GM23338 (cell line): Measurements from ENCODE around the gene PEPD. TPM values are rescaled to one million over a fixed set of nuclear protein-coding genes. Genes with fewer than 3 reads are reported as not detected.

Source experiments
- ATAC-seq: fragments of 200-7000 bp; cut with Tn5 transposase; 3 replicates; pipeline ENCODE4 v1.9.1; 2020
- DNase-seq: peaks from one replicate; pipeline ENCODE4 v3.0.0-alpha.2; 2015; ENCODE audit warnings: low spot score
- H2AFZ ChIP-seq: fragments of 200-600 bp; sonication (generic); 2 replicates; pipeline ENCODE4 v1.8.0; 2016; ENCODE audit warnings: antibody characterized with exemption, mild to moderate bottlenecking, moderate library complexity
- H3F3A ChIP-seq: fragments of 200-600 bp; sonication (generic); replicated peaks from 2 replicates; pipeline ENCODE4 v1.8.0; 2017; ENCODE audit warnings: antibody characterized with exemption, mixed run types, low read depth
- H3K27ac ChIP-seq: fragments of 200-600 bp; sonication (generic); 2 replicates; pipeline ENCODE4 v1.6.1; 2016; ENCODE audit warnings: low read depth
- H3K27me3 ChIP-seq: fragments of 200-600 bp; sonication (generic); 2 replicates; pipeline ENCODE4 v1.8.0; 2016; ENCODE audit warnings: mild to moderate bottlenecking, mixed run types, moderate library complexity; ENCODE audit not compliant: insufficient read depth
- H3K36me3 ChIP-seq: fragments of 200-600 bp; sonication (generic); 2 replicates; pipeline ENCODE4 v1.8.0; 2016; ENCODE audit warnings: mild to moderate bottlenecking; ENCODE audit not compliant: insufficient read depth
- H3K4me1 ChIP-seq: fragments of 200-600 bp; sonication (generic); 2 replicates; pipeline ENCODE4 v1.8.0; 2016; ENCODE audit warnings: mild to moderate bottlenecking, moderate library complexity; ENCODE audit not compliant: insufficient read depth
- H3K4me2 ChIP-seq: fragments of 200-600 bp; sonication (generic); 2 replicates; pipeline ENCODE4 v1.7.1; 2017; ENCODE audit warnings: mixed run types
- H3K4me3 ChIP-seq: fragments of 200-600 bp; sonication (generic); 2 replicates; pipeline ENCODE4 v1.6.1; 2016; ENCODE audit warnings: mixed run types
- H3K79me2 ChIP-seq: fragments of 200-600 bp; sonication (generic); replicated peaks from 2 replicates; pipeline ENCODE4 v1.8.0; 2017; ENCODE audit warnings: mild to moderate bottlenecking; ENCODE audit not compliant: insufficient read depth
- H3K9me2 ChIP-seq: fragments of 200-600 bp; sonication (generic); 2 replicates; pipeline ENCODE4 v1.8.0; 2017; ENCODE audit not compliant: insufficient read depth
- H4K20me1 ChIP-seq: fragments of 200-600 bp; sonication (generic); replicated peaks from 2 replicates; pipeline ENCODE4 v1.8.0; 2017; ENCODE audit warnings: mild to moderate bottlenecking; ENCODE audit not compliant: insufficient read depth
- H3K27ac Mint-ChIP-seq: 2 replicates; pipeline ENCODE4 v1.8.0; 2020; ENCODE audit warnings: inconsistent platforms, mild to moderate bottlenecking, moderate library complexity, mixed read lengths
- H3K27me3 Mint-ChIP-seq: 3 replicates; pipeline ENCODE4 v1.8.0; 2022; ENCODE audit warnings: low read depth, mild to moderate bottlenecking, moderate library complexity, mixed read lengths, inconsistent platforms; ENCODE audit not compliant: insufficient read depth, poor library complexity
- H3K36me3 Mint-ChIP-seq: 3 replicates; pipeline ENCODE4 v1.8.0; 2021; ENCODE audit warnings: low read depth, mild to moderate bottlenecking, inconsistent platforms, moderate library complexity, mixed read lengths
- H3K4me1 Mint-ChIP-seq: 3 replicates; pipeline ENCODE4 v1.8.0; 2020; ENCODE audit warnings: mild to moderate bottlenecking, inconsistent platforms, mixed read lengths
- H3K4me3 Mint-ChIP-seq: 3 replicates; pipeline ENCODE4 v1.8.0; 2021; ENCODE audit warnings: moderate library complexity, mild to moderate bottlenecking, inconsistent platforms, mixed read lengths
- H3K9me3 Mint-ChIP-seq: 3 replicates; pipeline ENCODE4 v1.8.0; 2020; ENCODE audit warnings: moderate library complexity, mild to moderate bottlenecking, inconsistent platforms, mixed read lengths
- CREB1 ChIP-seq: fragments of 250-450 bp; sonication (Bioruptor Pico); IDR thresholded peaks from 2 replicates; pipeline ENCODE4 v1.5.0; 2020; ENCODE audit warnings: low read depth, mild to moderate bottlenecking, moderate library complexity
- CTCF ChIP-seq, 2 experiments: fragments of 200-600 bp in 1 of 2; sonication (generic) in 1 of 2; conservative IDR thresholded peaks; 2 replicates each; pipeline versions ENCODE4 v1.5.1 to v1.6.1; 2016 to 2017; ENCODE audit warnings: antibody characterized with exemption in 2 of 2, low read depth in 2 of 2, mild to moderate bottlenecking in 2 of 2, moderate library complexity in 1 of 2
- ETS1 ChIP-seq: IDR thresholded peaks from 2 replicates; pipeline ENCODE4 v1.6.1; 2016; ENCODE audit warnings: antibody characterized with exemption
- EZH2 ChIP-seq: fragments of 200-600 bp; sonication (generic); IDR thresholded peaks from one replicate; pipeline ENCODE4 v1.8.0; 2017; ENCODE audit warnings: antibody characterized with exemption, mild to moderate bottlenecking, low read depth; ENCODE audit not compliant: unreplicated experiment
- POLR2AphosphoS5 ChIP-seq: IDR thresholded peaks from 2 replicates; pipeline ENCODE4 v1.6.1; 2016; ENCODE audit warnings: antibody characterized with exemption, low read depth
- STAT1 ChIP-seq: IDR thresholded peaks from one replicate; pipeline ENCODE4 v1.6.1; 2016; ENCODE audit warnings: antibody characterized with exemption; ENCODE audit not compliant: unreplicated experiment
- ZNF462 ChIP-seq: fragments of 250-450 bp; sonication (Bioruptor Pico); IDR thresholded peaks from 2 replicates; pipeline ENCODE4 v1.5.0; 2020; ENCODE audit warnings: mild to moderate bottlenecking, moderate library complexity
- polyA plus RNA-seq: library from polyadenylated mRNA; unstranded; fragments of >200 nt; fragmentation: Nextera tagmentation; extraction: Ambion mirVana; gene quantifications from 2 replicates; pipeline ENCODE4 v1.2.1, GENCODE V29; 2016
- total RNA-seq: library from RNA; depleted of rRNA; stranded (reverse); fragments of >200 nt; shearing (Covaris generic); gene quantifications from 2 replicates; pipeline ENCODE4 v1.2.3, GENCODE V29; 2014

The PEPD gene
- total and polyA plus RNA-seq, 2 experiments from 2014 or later, result 81.7 to 89.2 TPM

GRCh38 chr19:33427801-33428626, 93.6 kb downstream of the PEPD start:
- H3K9me3 Mint-ChIP-seq, result no peaks in the 10 kb centered on the region
- no peak for DNase-seq
- Histone ChIP-seq H4K20me1 (no peaks in the 10 kb centered on the region; the same call in 1 of the 2 replicates), H3K36me3 (no peaks in the 10 kb centered on the region), H3K27ac (no peak overlapping the region), H3K4me2 (no peak overlapping the region), H3K27me3 (no peaks in the 10 kb centered on the region), H3K4me1 (no peaks in the 10 kb centered on the region), H3K9me2 (0 out of 2 replicates have a peak, but pooled peaks cover 2% of the 10 kb centered on the region), H3F3A (no peaks in the 10 kb centered on the region), H2AFZ (no peak overlapping the region), H3K79me2 (no peaks in the 10 kb centered on the region), H3K4me3 (no peak overlapping the region)
- TF ChIP-seq EZH2, result no peak
- TF ChIP-seq CTCF (conservative IDR thresholded peaks at IDR 0.05; ENCODE audit: low read depth in 2 of 2), result peak; percentile 7 to 57; a peak in 2 of 4 replicates
- H3K27ac Mint-ChIP-seq, result no peak overlapping the region
- 0 out of 3 replicates have a peak, but pooled peaks cover 4% of the 10 kb centered on the region for H3K36me3 Mint-ChIP-seq
- peaks cover 4% of the 10 kb centered on the region; the same call in 1 of the 3 replicates for H3K4me1 Mint-ChIP-seq
- H3K4me3 Mint-ChIP-seq, result no peak overlapping the region
- H3K27me3 Mint-ChIP-seq, result peaks cover 8% of the 10 kb centered on the region
- ATAC-seq, result peak; percentile 43; the same call in 2 of the 3 replicates

GRCh38 chr19:33426621-33427361, 94.8 kb downstream of the PEPD start:
- Histone ChIP-seq H2AFZ (no peak overlapping the region), H4K20me1 (no peaks in the 10 kb centered on the region; the same call in none of the 2 replicates), H3F3A (no peaks in the 10 kb centered on the region), H3K27ac (no peak overlapping the region), H3K9me2 (0 out of 2 replicates have a peak, but pooled peaks cover 8% of the 10 kb centered on the region), H3K36me3 (no peaks in the 10 kb centered on the region), H3K27me3 (no peaks in the 10 kb centered on the region), H3K79me2 (no peaks in the 10 kb centered on the region), H3K4me3 (no peak overlapping the region), H3K4me1 (no peaks in the 10 kb centered on the region), H3K4me2 (no peak overlapping the region)
- Mint-ChIP-seq H3K4me3 (no peak overlapping the region), H3K4me1 (0 out of 3 replicates have a peak, but pooled peaks cover 4% of the 10 kb centered on the region), H3K36me3 (0 out of 3 replicates have a peak, but pooled peaks cover 4% of the 10 kb centered on the region), H3K27me3 (peaks cover 8% of the 10 kb centered on the region), H3K9me3 (no peaks in the 10 kb centered on the region), H3K27ac (no peak overlapping the region)
- ATAC-seq, result no peak
- no peak for DNase-seq
- TF ChIP-seq ZNF462 (CRISPR knock-in tag) (no peak), STAT1 (no peak), CREB1 (CRISPR knock-in tag) (no peak), POLR2AphosphoS5 (no peak), EZH2 (no peak), ETS1 (no peak)
